ENCODE results near the gene SLC8A3. TPM values are rescaled to one million over a fixed set of nuclear protein-coding genes. Genes with fewer than 3 reads are reported as not detected.

The SLC8A3 gene
- polyA plus RNA-seq, 2 of the 4 experiments (the other 2 are of a cell fraction), result not detected

DNA sequence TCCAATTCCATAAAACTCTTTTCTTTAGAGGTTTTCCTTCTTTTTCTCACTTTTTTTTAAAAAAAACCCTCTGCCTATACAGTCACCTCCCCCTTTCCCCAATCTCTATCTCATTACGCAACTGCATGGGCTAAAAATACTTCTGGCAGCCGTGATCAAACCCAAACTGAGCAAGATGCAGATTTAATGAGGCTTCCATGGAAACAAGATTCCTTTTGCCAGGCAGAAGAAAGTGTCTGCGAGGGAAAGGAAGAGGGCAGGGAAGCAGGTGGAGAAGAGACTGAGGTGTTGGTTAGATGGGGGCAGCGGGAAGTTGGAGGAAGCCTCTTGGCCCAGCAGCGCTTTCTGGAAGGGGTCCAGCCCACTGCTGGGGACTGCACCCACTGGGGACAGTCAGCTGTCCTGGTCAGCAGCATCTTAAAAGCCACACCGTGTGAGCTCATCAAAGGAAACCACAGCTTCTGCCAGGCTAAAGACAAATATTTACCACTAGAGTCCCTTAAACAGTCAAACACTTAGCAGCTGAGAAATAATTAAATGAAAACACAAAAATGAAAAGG lies 90.4 kb downstream of the SLC8A3 start:
- H3K4me1 ChIP-seq, result no peaks in the 10 kb centered on the region

DNA sequence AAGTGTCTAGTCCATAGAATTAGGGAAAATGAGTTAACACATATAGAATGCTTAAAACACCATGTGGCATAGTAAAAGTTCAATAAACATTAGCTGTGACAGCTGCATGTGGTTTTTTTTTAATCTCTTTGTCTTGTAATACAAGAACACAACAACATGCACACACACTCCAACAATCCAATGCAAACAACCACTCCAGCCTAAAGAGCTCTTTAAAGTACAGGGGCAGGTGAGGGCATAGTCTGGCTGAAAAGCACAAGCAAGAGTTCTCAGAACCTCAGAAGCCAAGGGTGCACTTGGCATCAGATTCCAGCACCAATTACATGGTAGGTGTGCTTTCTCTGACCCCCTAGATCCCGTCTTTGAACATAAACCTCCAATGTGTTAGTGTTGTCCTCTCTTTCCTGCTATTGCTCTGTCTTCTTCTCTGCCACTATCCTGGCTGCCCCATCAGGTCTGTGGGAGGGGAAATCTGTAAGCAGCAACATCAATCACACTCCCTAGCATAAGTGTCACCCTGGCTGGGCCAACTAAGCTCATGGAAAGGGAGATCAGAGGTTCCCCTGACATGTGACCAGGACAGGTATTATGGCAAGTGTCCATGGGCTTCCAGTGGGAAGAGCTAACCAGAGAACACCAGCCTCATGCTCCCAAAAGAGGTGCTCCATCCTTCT lies 91.0 kb downstream of the SLC8A3 start:
- Histone ChIP-seq H3K27ac (no peak overlapping the region), H3K4me2 (no peak overlapping the region), H3K4me3 (no peak overlapping the region), H3K4me1 (no peaks in the 10 kb centered on the region), H3K9me3 (no peaks in the 10 kb centered on the region)
- no peak for DNase-seq (ENCODE audit: low read depth in 1 of 2, low spot score in 1 of 2)
- ChIA-PET POLR2A (no interaction called here), CTCF (interaction anchor here (0.7 to 2.9 kb wide), 4 partner anchors 10 to 220 kb away, joined by 4 to 13 read pairs (median 6); no protein-coding TSS in a partner anchor)
- ATAC-seq, result no peak
- WGBS (ENCODE audit: missing lambda C conversion rate), result 0% methylated on average over 1 of the region's 1 CpG
- TF ChIP-seq HOXB13 (CRISPR knock-in tag; IDR thresholded peaks at IDR 0.05; ENCODE audit: low read depth) (no peak), JUNB (IDR thresholded peaks at IDR 0.05) (no peak), HEYL (CRISPR knock-in tag; IDR thresholded peaks at IDR 0.05) (no peak), NR3C1 (IDR thresholded peaks at IDR 0.05) (no peak), HOXB5 (CRISPR knock-in tag; IDR thresholded peaks at IDR 0.05) (no peak), MYC (IDR thresholded peaks at IDR 0.05; ENCODE audit: borderline replicate concordance, low read length) (no peak), RAD21 (conservative IDR thresholded peaks at IDR 0.05 in 1 of 2, IDR thresholded peaks at IDR 0.05 in 1 of 2) (no peak), SMC3 (IDR thresholded peaks at IDR 0.05) (no peak), NFE2L2 (conservative IDR thresholded peaks at IDR 0.05; ENCODE audit: low read length) (no peak), SREBF2 (IDR thresholded peaks at IDR 0.05) (no peak), KDM5A (IDR thresholded peaks at IDR 0.05) (no peak)
- TF ChIP-seq, protein P1, sequence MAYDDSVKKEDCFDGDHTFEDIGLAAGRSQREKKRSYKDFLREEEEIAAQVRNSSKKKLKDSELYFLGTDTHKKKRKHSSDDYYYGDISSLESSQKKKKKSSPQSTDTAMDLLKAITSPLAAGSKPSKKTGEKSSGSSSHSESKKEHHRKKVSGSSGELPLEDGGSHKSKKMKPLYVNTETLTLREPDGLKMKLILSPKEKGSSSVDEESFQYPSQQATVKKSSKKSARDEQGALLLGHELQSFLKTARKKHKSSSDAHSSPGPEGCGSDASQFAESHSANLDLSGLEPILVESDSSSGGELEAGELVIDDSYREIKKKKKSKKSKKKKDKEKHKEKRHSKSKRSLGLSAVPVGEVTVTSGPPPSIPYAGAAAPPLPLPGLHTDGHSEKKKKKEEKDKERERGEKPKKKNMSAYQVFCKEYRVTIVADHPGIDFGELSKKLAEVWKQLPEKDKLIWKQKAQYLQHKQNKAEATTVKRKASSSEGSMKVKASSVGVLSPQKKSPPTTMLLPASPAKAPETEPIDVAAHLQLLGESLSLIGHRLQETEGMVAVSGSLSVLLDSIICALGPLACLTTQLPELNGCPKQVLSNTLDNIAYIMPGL (CRISPR knock-in tag; IDR thresholded peaks at IDR 0.05; ENCODE audit: borderline replicate concordance), result no peak
- no peak for FAIRE-seq

More for the DNA sequence above, 90.4 kb downstream of the SLC8A3 start:
- TF ChIP-seq MAFK (IDR thresholded peaks at IDR 0.05; ENCODE audit: partially characterized antibody) (no peak), GATA3 (IDR thresholded peaks at IDR 0.05; ENCODE audit: borderline replicate concordance) (no peak), CHD4 (IDR thresholded peaks at IDR 0.05; ENCODE audit: borderline replicate concordance) (no peak), HOXB13 (CRISPR knock-in tag; IDR thresholded peaks at IDR 0.05; ENCODE audit: low read depth) (no peak), HEYL (CRISPR knock-in tag; IDR thresholded peaks at IDR 0.05) (no peak), CBX2 (IDR thresholded peaks at IDR 0.05; ENCODE audit: borderline replicate concordance, low read depth) (no peak), HDAC2 (IDR thresholded peaks at IDR 0.05) (no peak), JUNB (IDR thresholded peaks at IDR 0.05) (no peak), ESRRA (IDR thresholded peaks at IDR 0.05; ENCODE audit: borderline replicate concordance, low read length) (no peak), TP53 (CRISPR knock-in tag; IDR thresholded peaks at IDR 0.05) (no peak), FOSL2 (IDR thresholded peaks at IDR 0.05) (no peak), FOSL2 (CRISPR knock-in tag; IDR thresholded peaks at IDR 0.05) (no peak), ZSCAN20 (CRISPR knock-in tag; IDR thresholded peaks at IDR 0.05) (no peak), FOSB (CRISPR knock-in tag; IDR thresholded peaks at IDR 0.05) (no peak)
- TF ChIP-seq, protein P1 (CRISPR knock-in tag; IDR thresholded peaks at IDR 0.05; ENCODE audit: borderline replicate concordance), result no peak
- TF ChIP-seq, protein P2, sequence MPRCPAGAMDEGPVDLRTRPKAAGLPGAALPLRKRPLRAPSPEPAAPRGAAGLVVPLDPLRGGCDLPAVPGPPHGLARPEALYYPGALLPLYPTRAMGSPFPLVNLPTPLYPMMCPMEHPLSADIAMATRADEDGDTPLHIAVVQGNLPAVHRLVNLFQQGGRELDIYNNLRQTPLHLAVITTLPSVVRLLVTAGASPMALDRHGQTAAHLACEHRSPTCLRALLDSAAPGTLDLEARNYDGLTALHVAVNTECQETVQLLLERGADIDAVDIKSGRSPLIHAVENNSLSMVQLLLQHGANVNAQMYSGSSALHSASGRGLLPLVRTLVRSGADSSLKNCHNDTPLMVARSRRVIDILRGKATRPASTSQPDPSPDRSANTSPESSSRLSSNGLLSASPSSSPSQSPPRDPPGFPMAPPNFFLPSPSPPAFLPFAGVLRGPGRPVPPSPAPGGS (IDR thresholded peaks at IDR 0.05), result no peak
- ATAC-seq (no peak), DNase-seq (ENCODE audit: low read depth in 1 of 2, low spot score in 1 of 2) (no peak), FAIRE-seq (no peak)
- no peak overlapping the region for H3K4me3 ChIP-seq
- POLR2A ChIA-PET, result no interaction called here
- no peaks in the 10 kb centered on the region for H3K9me3 ChIP-seq
- no peak overlapping the region for H3K4me2 ChIP-seq
- 19% methylated on average over 6 of the region's 6 CpGs for WGBS (ENCODE audit: missing lambda C conversion rate)
- H3K27ac ChIP-seq, result no peak overlapping the region
- CTCF ChIA-PET, result interaction anchor here (1.4 to 2.9 kb wide), 3 partner anchors 12 to 219 kb away, joined by 4 to 13 read pairs (median 8); no protein-coding TSS in a partner anchor
